Type B pancreatic cell (in vitro differentiated cells): ENCODE data around the gene TTC1. TPM values are rescaled to one million over a fixed set of nuclear protein-coding genes. Genes with fewer than 3 reads are reported as not detected.

Experiments
- DNase-seq: peaks from one replicate; pipeline ENCODE4 v3.0.0; 2021; ENCODE audit warnings: mixed read lengths; ENCODE audit not compliant: unreplicated experiment; ENCODE audit errors: extremely low spot score
- H3K27ac Mint-ChIP-seq: 2 replicates; pipeline ENCODE4 v1.8.0; 2021; ENCODE audit warnings: mild to moderate bottlenecking, mixed read lengths
- H3K27me3 Mint-ChIP-seq: 2 replicates; pipeline ENCODE4 v1.8.0; 2021; ENCODE audit warnings: mixed read lengths
- H3K36me3 Mint-ChIP-seq: 2 replicates; pipeline ENCODE4 v1.8.0; 2021; ENCODE audit warnings: mixed read lengths
- H3K4me1 Mint-ChIP-seq: one replicate; pipeline ENCODE4 v1.8.0; 2021; ENCODE audit warnings: mixed read lengths; ENCODE audit not compliant: unreplicated experiment
- H3K4me3 Mint-ChIP-seq: 2 replicates; pipeline ENCODE4 v1.8.0; 2021; ENCODE audit warnings: mild to moderate bottlenecking, mixed read lengths
- H3K9me3 Mint-ChIP-seq: 2 replicates; pipeline ENCODE4 v1.8.0; 2021; ENCODE audit warnings: mixed read lengths
- total RNA-seq: library from RNA; stranded (reverse); gene quantifications from 2 replicates; pipeline ENCODE4 v1.2.1, GENCODE V29; 2021; ENCODE audit warnings: low replicate concordance
- TF ChIP-seq, protein P1 (sequence below): fragments of 200-600 bp; sonication (generic); conservative IDR thresholded peaks from 2 replicates; pipeline ENCODE4 v1.5.0; 2021; ENCODE audit warnings: antibody characterized with exemption, mild to moderate bottlenecking

The TTC1 gene
- total RNA-seq, 1 donor from 2014 or later = 34.6 TPM

- Mint-ChIP-seq H3K4me3 (no peak overlapping the region), H3K9me3 (no peaks in the 10 kb centered on the region), H3K27me3 (no peaks in the 10 kb centered on the region), H3K4me1 (peaks cover 5% of the 10 kb centered on the region), H3K36me3 (peaks cover 24% of the 10 kb centered on the region), H3K27ac (no peak overlapping the region)
- TF ChIP-seq, protein P1, sequence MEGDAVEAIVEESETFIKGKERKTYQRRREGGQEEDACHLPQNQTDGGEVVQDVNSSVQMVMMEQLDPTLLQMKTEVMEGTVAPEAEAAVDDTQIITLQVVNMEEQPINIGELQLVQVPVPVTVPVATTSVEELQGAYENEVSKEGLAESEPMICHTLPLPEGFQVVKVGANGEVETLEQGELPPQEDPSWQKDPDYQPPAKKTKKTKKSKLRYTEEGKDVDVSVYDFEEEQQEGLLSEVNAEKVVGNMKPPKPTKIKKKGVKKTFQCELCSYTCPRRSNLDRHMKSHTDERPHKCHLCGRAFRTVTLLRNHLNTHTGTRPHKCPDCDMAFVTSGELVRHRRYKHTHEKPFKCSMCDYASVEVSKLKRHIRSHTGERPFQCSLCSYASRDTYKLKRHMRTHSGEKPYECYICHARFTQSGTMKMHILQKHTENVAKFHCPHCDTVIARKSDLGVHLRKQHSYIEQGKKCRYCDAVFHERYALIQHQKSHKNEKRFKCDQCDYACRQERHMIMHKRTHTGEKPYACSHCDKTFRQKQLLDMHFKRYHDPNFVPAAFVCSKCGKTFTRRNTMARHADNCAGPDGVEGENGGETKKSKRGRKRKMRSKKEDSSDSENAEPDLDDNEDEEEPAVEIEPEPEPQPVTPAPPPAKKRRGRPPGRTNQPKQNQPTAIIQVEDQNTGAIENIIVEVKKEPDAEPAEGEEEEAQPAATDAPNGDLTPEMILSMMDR = no peak
- no peak for DNase-seq
Observed at GRCh38 chr5:160089531-160089930, 80.6 kb downstream of the TTC1 start.

- Mint-ChIP-seq H3K27ac (no peak overlapping the region), H3K27me3 (no peaks in the 10 kb centered on the region), H3K36me3 (peaks cover 24% of the 10 kb centered on the region), H3K4me3 (no peak overlapping the region), H3K4me1 (peaks cover 5% of the 10 kb centered on the region), H3K9me3 (no peaks in the 10 kb centered on the region)
- DNase-seq = no peak
- TF ChIP-seq, protein P1 = no peak
Observed at GRCh38 chr5:160090059-160090458, 81.1 kb downstream of the TTC1 start.

DNA sequence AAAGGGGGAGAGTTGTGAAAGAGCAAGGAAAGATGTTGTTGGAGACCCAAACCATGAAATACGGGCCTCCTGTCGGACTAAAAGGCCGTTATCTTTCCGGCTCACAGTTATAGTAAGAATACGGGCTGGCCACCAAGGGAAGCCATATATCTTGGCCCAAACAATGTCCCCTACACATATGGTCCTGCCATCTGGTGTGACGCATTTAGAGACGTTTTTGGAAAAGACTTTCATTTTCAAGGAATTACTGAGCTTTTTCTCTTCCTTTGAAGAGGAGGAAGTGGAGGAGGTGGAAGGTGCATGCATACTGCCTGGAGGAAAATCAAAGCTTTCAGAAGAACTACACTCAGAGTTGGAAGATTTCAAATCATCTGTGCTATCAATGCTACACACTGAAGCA is 83.6 kb downstream of the TTC1 start:
- Mint-ChIP-seq H3K9me3 (no peaks in the 10 kb centered on the region), H3K4me3 (no peak overlapping the region), H3K4me1 (peaks cover 5% of the 10 kb centered on the region), H3K36me3 (peaks cover 24% of the 10 kb centered on the region), H3K27me3 (no peaks in the 10 kb centered on the region), H3K27ac (no peak overlapping the region)
- no peak for DNase-seq
- TF ChIP-seq, protein P1 = no peak

DNA sequence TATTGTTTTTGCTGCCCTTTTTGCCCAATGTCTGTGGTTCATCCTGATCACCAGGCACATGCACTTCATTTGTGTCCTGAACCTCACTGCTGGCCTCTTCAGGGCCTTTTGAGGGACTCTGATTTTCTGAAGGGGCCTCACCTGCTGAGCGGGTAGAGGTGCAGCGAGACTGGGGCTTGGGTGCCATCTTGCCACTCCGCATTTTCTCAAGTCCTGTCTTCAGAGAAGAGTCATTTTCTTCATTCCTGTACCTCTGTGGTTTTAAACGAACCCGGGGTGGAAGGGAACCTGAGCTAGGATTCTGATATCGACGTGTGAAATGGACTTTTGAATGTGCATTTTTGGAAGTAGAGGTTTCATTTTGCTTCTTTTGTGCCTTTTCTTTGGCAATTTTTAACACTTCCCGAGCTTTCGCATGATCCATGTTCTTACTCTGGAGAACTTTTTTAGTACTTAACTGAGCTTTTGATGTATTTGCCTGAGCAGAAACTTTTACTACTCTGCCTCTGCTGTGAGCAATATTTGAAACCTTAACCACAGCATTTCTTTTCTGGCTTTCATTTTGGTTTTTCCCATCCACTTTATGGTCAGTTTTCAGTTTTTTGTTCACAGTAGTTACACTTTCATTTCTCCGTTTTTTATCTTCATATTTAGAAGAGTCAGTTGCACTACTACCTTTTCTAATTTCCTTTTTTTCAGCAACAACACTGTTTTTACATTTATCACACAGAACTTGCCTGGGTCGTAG is 84.2 kb downstream of the TTC1 start:
- Mint-ChIP-seq H3K9me3 (no peaks in the 10 kb centered on the region), H3K27ac (no peak overlapping the region), H3K4me1 (peaks cover 5% of the 10 kb centered on the region), H3K36me3 (peaks cover 27% of the 10 kb centered on the region), H3K27me3 (no peaks in the 10 kb centered on the region), H3K4me3 (no peak overlapping the region)
- DNase-seq = no peak
- TF ChIP-seq, protein P1 = no peak

DNA sequence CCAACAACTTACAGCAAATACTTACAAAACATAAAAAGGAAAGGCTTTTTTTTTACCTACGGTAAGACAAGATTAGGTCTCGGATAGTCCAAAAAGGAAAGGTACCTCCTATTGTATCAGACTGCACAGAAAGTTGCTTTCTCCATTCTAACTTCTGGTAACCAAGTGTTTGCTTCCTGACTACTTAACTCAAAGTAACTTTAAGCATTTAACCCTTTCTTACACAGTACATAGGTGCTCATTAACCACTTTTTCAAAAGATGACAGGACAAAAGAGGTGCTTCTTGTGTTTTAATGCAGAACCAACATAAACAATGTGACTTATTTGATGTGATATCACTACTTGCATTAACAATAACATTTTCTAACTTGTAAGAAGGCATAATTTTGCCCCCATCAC is 87.2 kb downstream of the TTC1 start:
- H3K27ac Mint-ChIP-seq = no peak overlapping the region
- H3K36me3 Mint-ChIP-seq = peaks cover 31% of the 10 kb centered on the region
- no peak overlapping the region for H3K4me3 Mint-ChIP-seq
- DNase-seq = no peak
- peaks cover 5% of the 10 kb centered on the region for H3K4me1 Mint-ChIP-seq
- no peaks in the 10 kb centered on the region for H3K9me3 Mint-ChIP-seq
- TF ChIP-seq, protein P1 = no peak
- H3K27me3 Mint-ChIP-seq = no peaks in the 10 kb centered on the region
